GM12878 (cell line): ENCODE data around the gene KLHL24. TPM values are rescaled to one million over a fixed set of nuclear protein-coding genes. Genes with fewer than 3 reads are reported as not detected.

Source experiments
- ASH2L ChIP-seq: fragments of 300-600, 200-600 bp; sonication (generic); IDR thresholded peaks from 2 replicates; pipeline ENCODE4 v1.6.1; 2017; ENCODE audit warnings: low read depth, mild to moderate bottlenecking, borderline replicate concordance
- CBX3 ChIP-seq: fragments of 200-600 bp; sonication (generic); IDR thresholded peaks from 2 replicates; pipeline ENCODE4 v1.6.1; 2016; ENCODE audit warnings: low read depth, borderline replicate concordance
- CHD4 ChIP-seq: fragments of 200-600 bp; sonication (generic); IDR thresholded peaks from 2 replicates; pipeline ENCODE4 v1.6.1; 2016; ENCODE audit warnings: mild to moderate bottlenecking
- ESRRA ChIP-seq: IDR thresholded peaks from 2 replicates; pipeline ENCODE4 v1.6.1; 2012; ENCODE audit warnings: mild to moderate bottlenecking, low read length, improper control_type of control experiment
- HDAC6 ChIP-seq: fragments of 200-600 bp; sonication (generic); IDR thresholded peaks from one replicate; pipeline ENCODE4 v1.8.0; 2017; ENCODE audit warnings: antibody characterized with exemption; ENCODE audit not compliant: unreplicated experiment
- NRF1 ChIP-seq: conservative IDR thresholded peaks from 2 replicates; pipeline ENCODE4 v1.6.1; 2011; ENCODE audit warnings: mild to moderate bottlenecking, low read depth, low read length, improper control_type of control experiment
- RB1 ChIP-seq: fragments of 450-650 bp; formaldehyde crosslinking; IDR thresholded peaks from 2 replicates; pipeline ENCODE4 v1.6.1; 2017; ENCODE audit warnings: mild to moderate bottlenecking, borderline replicate concordance
- SPI1 ChIP-seq: IDR thresholded peaks from 2 replicates; pipeline ENCODE4 v1.6.1; 2011; ENCODE audit warnings: low read depth, mild to moderate bottlenecking, low read length, moderate library complexity, borderline replicate concordance; ENCODE audit not compliant: insufficient read depth
- SREBF1 ChIP-seq: IDR thresholded peaks from 2 replicates; pipeline ENCODE4 v1.6.1; 2012; ENCODE audit warnings: mild to moderate bottlenecking, low read length
- TBL1XR1 ChIP-seq: IDR thresholded peaks from 2 replicates; pipeline ENCODE4 v1.6.1; 2012; ENCODE audit warnings: low read depth, low read length, improper control_type of control experiment
- TCF3 ChIP-seq: IDR thresholded peaks from 2 replicates; pipeline ENCODE4 v1.6.1; 2012; ENCODE audit warnings: low read depth, mild to moderate bottlenecking, low read length, borderline replicate concordance; ENCODE audit not compliant: insufficient read depth
- YY1 ChIP-seq: IDR thresholded peaks from 2 replicates; pipeline ENCODE4 v1.6.1; 2011; ENCODE audit warnings: low read depth, mild to moderate bottlenecking, low read length
- polyA plus RNA-seq, 11 experiments: library from polyadenylated mRNA; depleted of rRNA in 4 of 11; unstranded in 6 of 11; stranded (reverse) in 5 of 11; fragments of >200 nt; fragmentation: Nextera tagmentation in 4 of 11; fragmentation: Illumina TruSeq in 1 of 11; extraction: Ambion mirVana in 4 of 11; extraction: Trizol in 1 of 11; gene quantifications; 1 replicate in 1 of 11; 2 replicates in 10 of 11; pipeline versions ENCODE4 v1.2.1 to v1.2.3, GENCODE V29; 2011 to 2016; ENCODE audit warnings: inconsistent platforms in 2 of 11, missing spikeins in 2 of 11, low read depth in 1 of 11
- total RNA-seq, 4 experiments: library from RNA; depleted of rRNA in 3 of 4; stranded (reverse); fragments of >200 nt in 3 of 4; fragmentation: Illumina TruSeq in 1 of 4; extraction: Trizol in 1 of 4; gene quantifications; 2 replicates each; pipeline versions ENCODE4 v1.2.1 to v1.2.3, GENCODE V29; 2013 to 2021
- TF ChIP-seq, protein P1 (sequence below): IDR thresholded peaks from 2 replicates; pipeline ENCODE4 v1.6.1; 2012; ENCODE audit warnings: improper control_type of control experiment, low read depth, low read length; ENCODE audit not compliant: insufficient replicate concordance
- TF ChIP-seq, protein P2 (sequence below): IDR thresholded peaks from 2 replicates; pipeline ENCODE4 v1.6.1; 2011; ENCODE audit warnings: low read depth, low read length, improper control_type of control experiment, borderline replicate concordance

KLHL24 gene
- total and polyA plus RNA-seq, 10 of the 15 experiments (the other 5 are each of a cell fraction or from before 2014, with no cell fraction given), result 0.91 to 24.3 (median 5.3) TPM

DNA sequence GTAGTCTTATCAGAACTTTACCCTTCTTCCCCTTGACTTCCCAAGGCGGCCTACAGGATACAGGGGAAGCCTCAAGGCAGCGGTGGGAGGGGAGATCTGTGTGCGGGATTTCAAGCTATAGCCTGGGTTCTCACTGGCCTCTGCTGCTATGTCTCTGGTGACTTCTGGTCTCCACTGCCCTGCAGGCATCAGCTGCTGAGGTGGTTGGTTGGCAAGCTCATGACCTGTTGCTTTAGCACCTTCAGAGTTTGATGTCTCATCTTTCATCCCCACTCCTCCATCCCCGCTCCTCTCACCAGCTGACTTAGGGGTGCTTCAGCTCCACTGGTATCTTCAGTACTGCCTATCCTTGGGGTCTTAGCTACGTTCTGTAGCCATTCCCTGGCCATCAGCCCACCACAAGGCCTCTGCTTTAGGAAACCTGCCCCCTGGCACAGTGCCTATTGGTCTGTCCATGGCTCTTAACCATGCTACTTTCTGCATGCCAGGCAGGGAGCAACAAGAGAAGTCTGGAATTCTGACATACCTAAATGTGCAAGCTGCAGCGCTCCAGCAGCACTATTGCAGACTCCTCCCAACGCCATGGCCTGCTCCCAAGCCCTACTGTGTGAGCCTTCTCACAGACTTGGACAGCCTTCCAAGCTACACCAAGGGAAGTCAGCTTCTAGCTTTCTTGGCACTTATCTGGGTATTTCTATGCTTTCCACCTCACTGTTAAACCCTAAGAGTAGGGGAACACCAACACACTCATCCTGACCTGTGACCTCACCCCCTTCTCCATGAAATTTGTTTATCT lies 60.3 kb downstream of the KLHL24 start (continued):
- TF ChIP-seq, protein P1, sequence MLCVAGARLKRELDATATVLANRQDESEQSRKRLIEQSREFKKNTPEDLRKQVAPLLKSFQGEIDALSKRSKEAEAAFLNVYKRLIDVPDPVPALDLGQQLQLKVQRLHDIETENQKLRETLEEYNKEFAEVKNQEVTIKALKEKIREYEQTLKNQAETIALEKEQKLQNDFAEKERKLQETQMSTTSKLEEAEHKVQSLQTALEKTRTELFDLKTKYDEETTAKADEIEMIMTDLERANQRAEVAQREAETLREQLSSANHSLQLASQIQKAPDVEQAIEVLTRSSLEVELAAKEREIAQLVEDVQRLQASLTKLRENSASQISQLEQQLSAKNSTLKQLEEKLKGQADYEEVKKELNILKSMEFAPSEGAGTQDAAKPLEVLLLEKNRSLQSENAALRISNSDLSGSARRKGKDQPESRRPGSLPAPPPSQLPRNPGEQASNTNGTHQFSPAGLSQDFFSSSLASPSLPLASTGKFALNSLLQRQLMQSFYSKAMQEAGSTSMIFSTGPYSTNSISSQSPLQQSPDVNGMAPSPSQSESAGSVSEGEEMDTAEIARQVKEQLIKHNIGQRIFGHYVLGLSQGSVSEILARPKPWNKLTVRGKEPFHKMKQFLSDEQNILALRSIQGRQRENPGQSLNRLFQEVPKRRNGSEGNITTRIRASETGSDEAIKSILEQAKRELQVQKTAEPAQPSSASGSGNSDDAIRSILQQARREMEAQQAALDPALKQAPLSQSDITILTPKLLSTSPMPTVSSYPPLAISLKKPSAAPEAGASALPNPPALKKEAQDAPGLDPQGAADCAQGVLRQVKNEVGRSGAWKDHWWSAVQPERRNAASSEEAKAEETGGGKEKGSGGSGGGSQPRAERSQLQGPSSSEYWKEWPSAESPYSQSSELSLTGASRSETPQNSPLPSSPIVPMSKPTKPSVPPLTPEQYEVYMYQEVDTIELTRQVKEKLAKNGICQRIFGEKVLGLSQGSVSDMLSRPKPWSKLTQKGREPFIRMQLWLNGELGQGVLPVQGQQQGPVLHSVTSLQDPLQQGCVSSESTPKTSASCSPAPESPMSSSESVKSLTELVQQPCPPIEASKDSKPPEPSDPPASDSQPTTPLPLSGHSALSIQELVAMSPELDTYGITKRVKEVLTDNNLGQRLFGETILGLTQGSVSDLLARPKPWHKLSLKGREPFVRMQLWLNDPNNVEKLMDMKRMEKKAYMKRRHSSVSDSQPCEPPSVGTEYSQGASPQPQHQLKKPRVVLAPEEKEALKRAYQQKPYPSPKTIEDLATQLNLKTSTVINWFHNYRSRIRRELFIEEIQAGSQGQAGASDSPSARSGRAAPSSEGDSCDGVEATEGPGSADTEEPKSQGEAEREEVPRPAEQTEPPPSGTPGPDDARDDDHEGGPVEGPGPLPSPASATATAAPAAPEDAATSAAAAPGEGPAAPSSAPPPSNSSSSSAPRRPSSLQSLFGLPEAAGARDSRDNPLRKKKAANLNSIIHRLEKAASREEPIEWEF, result no peak
- no peak for TF ChIP-seq TCF3
- no peak for TF ChIP-seq ESRRA
- no peak for TF ChIP-seq ASH2L
- no peak for TF ChIP-seq TBL1XR1
- no peak for TF ChIP-seq SPI1
- TF ChIP-seq YY1, result no peak
- no peak for TF ChIP-seq CHD4
- TF ChIP-seq HDAC6, result no peak
- no peak for TF ChIP-seq NRF1
- TF ChIP-seq, protein P2, sequence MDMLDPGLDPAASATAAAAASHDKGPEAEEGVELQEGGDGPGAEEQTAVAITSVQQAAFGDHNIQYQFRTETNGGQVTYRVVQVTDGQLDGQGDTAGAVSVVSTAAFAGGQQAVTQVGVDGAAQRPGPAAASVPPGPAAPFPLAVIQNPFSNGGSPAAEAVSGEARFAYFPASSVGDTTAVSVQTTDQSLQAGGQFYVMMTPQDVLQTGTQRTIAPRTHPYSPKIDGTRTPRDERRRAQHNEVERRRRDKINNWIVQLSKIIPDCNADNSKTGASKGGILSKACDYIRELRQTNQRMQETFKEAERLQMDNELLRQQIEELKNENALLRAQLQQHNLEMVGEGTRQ, result no peak
- no peak for TF ChIP-seq RB1
- no peak for TF ChIP-seq CBX3
- TF ChIP-seq SREBF1, result no peak
- TF ChIP-seq, all 136 proteins: peak for 0
